Sigmoid colon (tissue), 4 donors: Measurements from ENCODE around the gene TECTB.

ENCODE experiments used
- CTCF ChIP-seq, 4 experiments: fragments of 450-650 bp in 3 of 4; fragments of 200-600 bp in 1 of 4; IDR thresholded peaks; one replicate each; pipeline ENCODE4 v1.5.1; 2016 to 2019; ENCODE audit warnings: antibody characterized with exemption in 4 of 4, mild to moderate bottlenecking in 3 of 4, moderate library complexity in 2 of 4
- EP300 ChIP-seq, 4 donors: sonication (generic); formaldehyde crosslinking; IDR thresholded peaks; one replicate each; pipeline ENCODE4 v1.6.1; 2017; ENCODE audit warnings: antibody characterized with exemption in 4 of 4
- POLR2A ChIP-seq, 2 donors: fragments of 450-650 bp; IDR thresholded peaks; one replicate each; pipeline ENCODE4 v1.6.1; 2016; ENCODE audit warnings: antibody characterized with exemption in 2 of 2, mild to moderate bottlenecking in 2 of 2, moderate library complexity in 2 of 2

- TF ChIP-seq CTCF (IDR thresholded peaks at IDR 0.05), result no peak
- no peak for TF ChIP-seq EP300 (IDR thresholded peaks at IDR 0.05)
- TF ChIP-seq POLR2A (IDR thresholded peaks at IDR 0.05), result no peak
Observed at GRCh38 chr10:112244197-112244596, 39.0 kb upstream of the TECTB start.
